HepG2 (cell line): ENCODE results near the gene FBXO9. TPM values are rescaled to one million over a fixed set of nuclear protein-coding genes. Genes with fewer than 3 reads are reported as not detected.

ENCODE experiments used
- GTF3A ChIP-seq: sonication (generic); formaldehyde crosslinking; conservative IDR thresholded peaks from 2 replicates; pipeline ENCODE4 v1.4.0; 2020; ENCODE audit warnings: mild to moderate bottlenecking, missing genetic modification reagents
- HDAC1 ChIP-seq: sonication (generic); formaldehyde crosslinking; IDR thresholded peaks from 2 replicates; pipeline ENCODE4 v1.5.1; 2020; ENCODE audit warnings: mild to moderate bottlenecking, missing genetic modification reagents
- HES4 ChIP-seq: sonication (generic); formaldehyde crosslinking; IDR thresholded peaks from 2 replicates; pipeline ENCODE4 v1.9.0; 2021; ENCODE audit warnings: mild to moderate bottlenecking, missing genetic modification reagents, borderline replicate concordance
- HNF4A ChIP-seq: sonication (generic); formaldehyde crosslinking; IDR thresholded peaks from 2 replicates; pipeline ENCODE4 v1.4.0; 2020; ENCODE audit warnings: missing genetic modification reagents
- JARID2 ChIP-seq: sonication (generic); formaldehyde crosslinking; IDR thresholded peaks from 2 replicates; pipeline ENCODE4 v1.8.1; 2023; ENCODE audit warnings: missing genetic modification reagents, inconsistent platforms; ENCODE audit not compliant: insufficient replicate concordance
- MYPOP ChIP-seq: sonication (generic); formaldehyde crosslinking; IDR thresholded peaks from 2 replicates; pipeline ENCODE4 v1.8.1; 2023; ENCODE audit warnings: mild to moderate bottlenecking, moderate library complexity, missing genetic modification reagents
- NCOA2 ChIP-seq: sonication (generic); formaldehyde crosslinking; IDR thresholded peaks from 2 replicates; pipeline ENCODE4 v1.8.0; 2022; ENCODE audit warnings: inconsistent platforms
- NKX3-1 ChIP-seq: sonication (generic); formaldehyde crosslinking; IDR thresholded peaks from 2 replicates; pipeline ENCODE4 v1.5.0; 2020; ENCODE audit warnings: missing genetic modification reagents
- NONO ChIP-seq, 2 experiments: fragments of 450-650 bp in 1 of 2; sonication (generic) in 1 of 2; formaldehyde crosslinking in 1 of 2; IDR thresholded peaks in 1 of 2; conservative IDR thresholded peaks in 1 of 2; 2 replicates each; pipeline versions ENCODE4 v1.6.1 to v1.8.0; 2017 to 2022; ENCODE audit warnings: mild to moderate bottlenecking in 1 of 2, missing genetic modification reagents in 1 of 2, moderate library complexity in 1 of 2
- NR2F2 ChIP-seq: IDR thresholded peaks from 2 replicates; pipeline ENCODE4 v1.6.1; 2012; ENCODE audit warnings: low read depth, inconsistent platforms, borderline replicate concordance
- PRMT3 ChIP-seq: sonication (generic); formaldehyde crosslinking; IDR thresholded peaks from 2 replicates; pipeline ENCODE4 v1.8.1; 2022; ENCODE audit warnings: low read depth, mild to moderate bottlenecking, moderate library complexity, missing genetic modification reagents, borderline replicate concordance
- SNAPC4 ChIP-seq: sonication (generic); formaldehyde crosslinking; IDR thresholded peaks from 2 replicates; pipeline ENCODE4 v1.4.0; 2020; ENCODE audit warnings: mild to moderate bottlenecking, missing genetic modification reagents
- TOE1 ChIP-seq: sonication (generic); formaldehyde crosslinking; IDR thresholded peaks from 2 replicates; pipeline ENCODE4 v1.4.0; 2020; ENCODE audit warnings: mild to moderate bottlenecking, missing genetic modification reagents
- ZBTB1 ChIP-seq: sonication (generic); formaldehyde crosslinking; IDR thresholded peaks from 2 replicates; pipeline ENCODE4 v1.4.0; 2020; ENCODE audit warnings: missing genetic modification reagents, borderline replicate concordance
- ZNF20 ChIP-seq: sonication (generic); formaldehyde crosslinking; IDR thresholded peaks from 2 replicates; pipeline ENCODE4 v1.4.0; 2020; ENCODE audit warnings: mild to moderate bottlenecking, moderate library complexity, missing genetic modification reagents
- ZNF232 ChIP-seq: sonication (generic); formaldehyde crosslinking; IDR thresholded peaks from 2 replicates; pipeline ENCODE4 v1.4.0; 2020; ENCODE audit warnings: missing genetic modification reagents, borderline replicate concordance
- polyA plus RNA-seq, 8 experiments: library from polyadenylated mRNA; depleted of rRNA in 3 of 8; stranded (reverse) in 7 of 8; unstranded in 1 of 8; fragments of >200 nt; fragmentation: Illumina TruSeq in 4 of 8; extraction: Trizol in 4 of 8; gene quantifications; 2 replicates each; pipeline versions ENCODE4 v1.2.1 to v1.2.3, GENCODE V29; 2011 to 2016; ENCODE audit warnings: low read depth in 4 of 8, missing spikeins in 1 of 8, mixed read lengths in 1 of 8; ENCODE audit not compliant: insufficient read depth in 1 of 8
- total RNA-seq, 5 experiments: library from RNA; depleted of rRNA; stranded (reverse); fragments of >200 nt; fragmentation: Illumina TruSeq; extraction: Trizol; gene quantifications; 2 replicates each; pipeline ENCODE4 v1.2.3, GENCODE V29; 2016; ENCODE audit warnings: low read depth in 1 of 5
- TF ChIP-seq, protein P1 (sequence below): sonication (generic); formaldehyde crosslinking; IDR thresholded peaks from 2 replicates; pipeline ENCODE4 v1.5.1; 2020; ENCODE audit warnings: mild to moderate bottlenecking, moderate library complexity, missing genetic modification reagents
- TF ChIP-seq, protein P2 (sequence below): IDR thresholded peaks from 2 replicates; pipeline ENCODE4 v1.6.1; 2016
- TF ChIP-seq, protein P3 (sequence below): sonication (generic); formaldehyde crosslinking; IDR thresholded peaks from 2 replicates; pipeline ENCODE4 v1.4.0; 2020; ENCODE audit warnings: low read depth, mild to moderate bottlenecking, missing genetic modification reagents

FBXO9 gene
- total and polyA plus RNA-seq, 2 of the 13 experiments (the other 11 are each of a cell fraction or from before 2014, with no cell fraction given) = 64.3 to 98.4 TPM

GRCh38 chr6:53139841-53140413 lies 74.7 kb downstream of the FBXO9 start (continued):
- TF ChIP-seq SNAPC4 (CRISPR knock-in tag) (no peak), MYPOP (CRISPR knock-in tag) (no peak), HDAC1 (0 out of 2 replicates have a peak, but pooled peaks have one; percentile 16), HES4 (CRISPR knock-in tag) (no peak), ZBTB1 (CRISPR knock-in tag) (no peak), NKX3-1 (no peak), TOE1 (no peak), GTF3A (CRISPR knock-in tag) (no peak), NCOA2 (CRISPR knock-in tag) (no peak), PRMT3 (no peak), ZNF232 (CRISPR knock-in tag) (no peak), JARID2 (no peak), ZNF20 (no peak), NONO (IDR thresholded peaks at IDR 0.05) (no peak), NONO (CRISPR knock-in tag; conservative IDR thresholded peaks at IDR 0.05) (no peak), HNF4A (CRISPR knock-in tag) (peak; percentile 70), NR2F2 (0 out of 2 replicates have a peak, but pooled peaks have one; percentile 43)
- TF ChIP-seq, protein P1, sequence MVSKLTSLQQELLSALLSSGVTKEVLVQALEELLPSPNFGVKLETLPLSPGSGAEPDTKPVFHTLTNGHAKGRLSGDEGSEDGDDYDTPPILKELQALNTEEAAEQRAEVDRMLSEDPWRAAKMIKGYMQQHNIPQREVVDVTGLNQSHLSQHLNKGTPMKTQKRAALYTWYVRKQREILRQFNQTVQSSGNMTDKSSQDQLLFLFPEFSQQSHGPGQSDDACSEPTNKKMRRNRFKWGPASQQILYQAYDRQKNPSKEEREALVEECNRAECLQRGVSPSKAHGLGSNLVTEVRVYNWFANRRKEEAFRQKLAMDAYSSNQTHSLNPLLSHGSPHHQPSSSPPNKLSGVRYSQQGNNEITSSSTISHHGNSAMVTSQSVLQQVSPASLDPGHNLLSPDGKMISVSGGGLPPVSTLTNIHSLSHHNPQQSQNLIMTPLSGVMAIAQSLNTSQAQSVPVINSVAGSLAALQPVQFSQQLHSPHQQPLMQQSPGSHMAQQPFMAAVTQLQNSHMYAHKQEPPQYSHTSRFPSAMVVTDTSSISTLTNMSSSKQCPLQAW (CRISPR knock-in tag) = no peak
- TF ChIP-seq, protein P2, sequence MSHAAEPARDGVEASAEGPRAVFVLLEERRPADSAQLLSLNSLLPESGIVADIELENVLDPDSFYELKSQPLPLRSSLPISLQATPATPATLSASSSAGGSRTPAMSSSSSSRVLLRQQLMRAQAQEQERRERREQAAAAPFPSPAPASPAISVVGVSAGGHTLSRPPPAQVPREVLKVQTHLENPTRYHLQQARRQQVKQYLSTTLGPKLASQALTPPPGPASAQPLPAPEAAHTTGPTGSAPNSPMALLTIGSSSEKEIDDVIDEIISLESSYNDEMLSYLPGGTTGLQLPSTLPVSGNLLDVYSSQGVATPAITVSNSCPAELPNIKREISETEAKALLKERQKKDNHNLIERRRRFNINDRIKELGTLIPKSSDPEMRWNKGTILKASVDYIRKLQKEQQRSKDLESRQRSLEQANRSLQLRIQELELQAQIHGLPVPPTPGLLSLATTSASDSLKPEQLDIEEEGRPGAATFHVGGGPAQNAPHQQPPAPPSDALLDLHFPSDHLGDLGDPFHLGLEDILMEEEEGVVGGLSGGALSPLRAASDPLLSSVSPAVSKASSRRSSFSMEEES (CRISPR knock-in tag) = no peak
- TF ChIP-seq, protein P3, sequence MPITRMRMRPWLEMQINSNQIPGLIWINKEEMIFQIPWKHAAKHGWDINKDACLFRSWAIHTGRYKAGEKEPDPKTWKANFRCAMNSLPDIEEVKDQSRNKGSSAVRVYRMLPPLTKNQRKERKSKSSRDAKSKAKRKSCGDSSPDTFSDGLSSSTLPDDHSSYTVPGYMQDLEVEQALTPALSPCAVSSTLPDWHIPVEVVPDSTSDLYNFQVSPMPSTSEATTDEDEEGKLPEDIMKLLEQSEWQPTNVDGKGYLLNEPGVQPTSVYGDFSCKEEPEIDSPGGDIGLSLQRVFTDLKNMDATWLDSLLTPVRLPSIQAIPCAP (CRISPR knock-in tag) = no peak
